ENCODE measurements around the gene NPR2.

- TF ChIP-seq EZH2 (IDR thresholded peaks at IDR 0.05; ENCODE audit: low read length) = no peak
- no peak for TF ChIP-seq CTCF (optimal IDR thresholded peaks at IDR 0.05 in 1 of 3, IDR thresholded peaks at IDR 0.05 in 1 of 3, conservative IDR thresholded peaks at IDR 0.05 in 1 of 3; ENCODE audit: extremely low read depth in 1 of 3, insufficient read depth in 2 of 3, low read length in 3 of 3)
Observed at GRCh38 chr9:35808433-35808832, 17.0 kb downstream of the NPR2 start.

All from keratinocyte (primary cell).